Endodermal cell (in vitro differentiated cells): ENCODE data around the gene ABCA4. TPM values are rescaled to one million over a fixed set of nuclear protein-coding genes. Genes with fewer than 3 reads are reported as not detected.

ENCODE experiments used
- DNase-seq: peaks from one replicate; pipeline ENCODE4 v3.0.0-alpha.2; 2017
- H3K27ac ChIP-seq: 2 replicates; pipeline ENCODE4 v1.5.1; 2013; ENCODE audit warnings: mild to moderate bottlenecking, low read depth, low read length, moderate library complexity
- H3K27me3 ChIP-seq: 2 replicates; pipeline ENCODE4 v1.6.1; 2013; ENCODE audit warnings: mild to moderate bottlenecking, low read length, moderate library complexity; ENCODE audit not compliant: insufficient read depth, control insufficient read depth, poor library complexity, severe bottlenecking
- H3K36me3 ChIP-seq: 2 replicates; pipeline ENCODE4 v1.7.0; 2013; ENCODE audit warnings: mild to moderate bottlenecking, low read length, moderate library complexity; ENCODE audit not compliant: control insufficient read depth, insufficient read depth
- H3K4me1 ChIP-seq: one replicate; pipeline ENCODE4 v1.7.0; 2013; ENCODE audit warnings: low read length; ENCODE audit not compliant: control insufficient read depth, insufficient read depth
- H3K4me3 ChIP-seq: 2 replicates; pipeline ENCODE4 v1.5.1; 2013; ENCODE audit warnings: mild to moderate bottlenecking, low read length, moderate library complexity
- H3K9ac ChIP-seq: 2 replicates; pipeline ENCODE4 v1.6.1; 2013; ENCODE audit warnings: mild to moderate bottlenecking, low read length, moderate library complexity; ENCODE audit not compliant: poor library complexity, severe bottlenecking; ENCODE audit errors: extremely low read depth
- H3K9me3 ChIP-seq: 2 replicates; pipeline ENCODE4 v1.6.1; 2013; ENCODE audit warnings: mild to moderate bottlenecking, low read length, moderate library complexity; ENCODE audit not compliant: control insufficient read depth
- H3K27ac Mint-ChIP-seq: 2 replicates; pipeline ENCODE4 v1.8.0; 2020; ENCODE audit warnings: mixed read lengths
- H3K27me3 Mint-ChIP-seq: 2 replicates; pipeline ENCODE4 v1.8.0; 2021; ENCODE audit warnings: mild to moderate bottlenecking, mixed read lengths; ENCODE audit not compliant: insufficient read depth
- H3K36me3 Mint-ChIP-seq: 2 replicates; pipeline ENCODE4 v1.8.0; 2020; ENCODE audit warnings: low read depth, mixed read lengths
- H3K4me1 Mint-ChIP-seq: 2 replicates; pipeline ENCODE4 v1.8.0; 2020; ENCODE audit warnings: mixed read lengths
- H3K4me3 Mint-ChIP-seq: 2 replicates; pipeline ENCODE4 v1.8.0; 2020; ENCODE audit warnings: mild to moderate bottlenecking, moderate library complexity, mixed read lengths
- H3K9me3 Mint-ChIP-seq: 2 replicates; pipeline ENCODE4 v1.8.0; 2020; ENCODE audit warnings: mild to moderate bottlenecking, mixed read lengths
- CTCF ChIP-seq: fragments of 200-600 bp; sonication (generic); conservative IDR thresholded peaks from 2 replicates; pipeline ENCODE4 v1.5.0; 2021; ENCODE audit warnings: antibody characterized with exemption, mild to moderate bottlenecking
- WGBS, 2 experiments: methylation state at CpG; one replicate each; pipeline versions ENCODE4 v1.1.5 to v1.1.7; 2013; ENCODE audit warnings: missing lambda C conversion rate in 2 of 2, mixed read lengths in 1 of 2; ENCODE audit not compliant: insufficient coverage in 1 of 2, insufficient read length in 1 of 2; 5-methylcytosine and 5-hydroxymethylcytosine counted together
- total RNA-seq, 2 donors: library from RNA; stranded (reverse); fragmentation: NEBNext Ultra II Directional in 1 of 2; extraction: Animal tissue kit (Norgen Biotek cat#: 25700) in 1 of 2; gene quantifications; 2 replicates in 1 of 2; 3 replicates in 1 of 2; pipeline ENCODE4 v1.2.1, GENCODE V29; 2021

ABCA4 gene
- total RNA-seq, 2 donors from 2014 or later = 1.6 to 1.7 TPM

- H3K4me1 ChIP-seq = no peaks in the 10 kb centered on the region
- H3K9ac ChIP-seq = no peak overlapping the region
- H3K27me3 ChIP-seq = peaks cover 12% of the 10 kb centered on the region
- H3K9me3 ChIP-seq = no peaks in the 10 kb centered on the region
- DNase-seq = no peak
- Mint-ChIP-seq H3K27ac (no peak overlapping the region), H3K4me1 (peaks cover 16% of the 10 kb centered on the region), H3K36me3 (no peaks in the 10 kb centered on the region), H3K4me3 (no peak overlapping the region), H3K9me3 (no peaks in the 10 kb centered on the region), H3K27me3 (peaks cover 32% of the 10 kb centered on the region)
- no peak overlapping the region for H3K27ac ChIP-seq
- no peaks in the 10 kb centered on the region for H3K36me3 ChIP-seq
- TF ChIP-seq CTCF = no peak
- no peak overlapping the region for H3K4me3 ChIP-seq
- WGBS, 2 experiments = 90 to 95% methylated on average over 2 to 6 of the region's 6 CpGs
These were observed 106.9 kb downstream of the ABCA4 start for GRCh38 chr1:94014087-94014486.

- TF ChIP-seq CTCF = no peak
- H3K4me3 ChIP-seq = no peak overlapping the region
- no peaks in the 10 kb centered on the region for H3K36me3 ChIP-seq
- Mint-ChIP-seq H3K27ac (no peak overlapping the region), H3K9me3 (no peaks in the 10 kb centered on the region), H3K27me3 (peaks cover 32% of the 10 kb centered on the region), H3K4me3 (no peak overlapping the region), H3K4me1 (peaks cover 16% of the 10 kb centered on the region), H3K36me3 (no peaks in the 10 kb centered on the region)
- no peaks in the 10 kb centered on the region for H3K9me3 ChIP-seq
- WGBS, 2 experiments = 80 to 82% methylated on average over 3 to 8 of the region's 8 CpGs
- no peaks in the 10 kb centered on the region for H3K4me1 ChIP-seq
- no peak overlapping the region for H3K27ac ChIP-seq
- no peak for DNase-seq
- H3K27me3 ChIP-seq = peaks cover 12% of the 10 kb centered on the region
- no peak overlapping the region for H3K9ac ChIP-seq
These were observed 107.5 kb downstream of the ABCA4 start for GRCh38 chr1:94013367-94013878.

DNA sequence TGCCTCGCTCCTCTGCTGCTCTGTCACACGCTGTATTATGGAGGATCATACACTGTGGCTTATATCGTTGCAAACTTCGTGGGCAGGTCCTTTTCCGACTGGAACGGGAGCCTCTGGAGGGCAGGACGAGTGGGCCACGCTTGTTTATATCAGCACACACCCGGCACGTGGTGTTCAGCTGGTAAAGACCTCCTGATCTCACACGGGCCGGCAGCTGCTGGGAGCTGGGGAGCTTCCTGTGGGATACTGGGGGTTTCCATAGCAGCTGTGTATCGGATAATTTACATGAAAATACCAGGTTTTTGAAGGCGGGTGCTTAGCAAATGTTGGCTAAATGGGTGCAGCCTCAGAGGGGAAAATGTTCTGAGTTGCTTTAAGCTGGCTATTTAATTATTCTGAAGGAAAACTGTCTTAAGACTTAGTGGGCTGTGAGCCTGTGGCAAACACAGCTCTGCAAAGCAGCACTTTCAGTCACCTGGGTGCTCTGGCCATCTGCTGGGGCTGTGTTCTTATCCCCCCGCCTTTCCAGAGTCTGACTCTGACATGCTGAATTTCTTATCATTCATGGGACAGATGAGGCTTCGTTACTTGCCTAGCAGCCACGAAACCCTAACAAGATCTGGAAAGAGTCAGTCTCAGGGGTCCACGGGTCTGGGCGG is 108.1 kb downstream of the ABCA4 start:
- Mint-ChIP-seq H3K36me3 (no peaks in the 10 kb centered on the region), H3K27ac (no peak overlapping the region), H3K27me3 (peaks cover 32% of the 10 kb centered on the region), H3K9me3 (no peaks in the 10 kb centered on the region), H3K4me1 (peaks cover 16% of the 10 kb centered on the region), H3K4me3 (no peak overlapping the region)
- 51 to 53% methylated on average over 11 to 19 of the region's 19 CpGs for WGBS, 2 experiments
- H3K27me3 ChIP-seq = peaks cover 12% of the 10 kb centered on the region
- no peak for TF ChIP-seq CTCF
- H3K36me3 ChIP-seq = no peaks in the 10 kb centered on the region
- no peaks in the 10 kb centered on the region for H3K9me3 ChIP-seq
- no peak overlapping the region for H3K27ac ChIP-seq
- no peak overlapping the region for H3K9ac ChIP-seq
- DNase-seq = peak; percentile 68
- no peaks in the 10 kb centered on the region for H3K4me1 ChIP-seq
- no peak overlapping the region for H3K4me3 ChIP-seq
